K562 (cell line): ENCODE results near the gene ADGRE2. TPM values are rescaled to one million over a fixed set of nuclear protein-coding genes. Genes with fewer than 3 reads are reported as not detected.
A peak's percentile ranks its signal among the peaks of the same experiment; 100 is the strongest.

ENCODE experiments used
- ATAC-seq: fragments of 200-7000 bp; cut with Tn5 transposase; 3 replicates; pipeline ENCODE4 v1.9.1; 2020; ENCODE audit warnings: moderate library complexity
- BruUV-seq: library from RNA; stranded (reverse); fragments of 400-500 nt; replicated peaks from 2 replicates; lab custom pipeline; 2021; lab: Mats Ljungman, UMichigan
- CTCF ChIA-PET: fragments of 300-600 bp; formaldehyde crosslinking; extraction: SDS; loops from one replicate; lab custom pipeline; 2021; ENCODE audit warnings: low intra/inter-chr PET ratio; lab: Yijun Ruan, JAX
- POLR2A ChIA-PET: fragments of 300-600, 350-650 bp; sonication (Branson Sonifier 250); formaldehyde crosslinking; extraction: SDS; loops from one replicate; lab custom pipeline; 2021; ENCODE audit warnings: antibody characterized with exemption, inconsistent platforms; lab: Yijun Ruan, JAX
- DNase-seq, 4 experiments: peaks; one replicate each; pipeline versions ENCODE4 v3.0.0 to v3.0.0-alpha.2; 2011 to 2018; ENCODE audit warnings: low spot score in 3 of 4, mixed read lengths in 3 of 4; ENCODE audit errors: extremely low read depth in 1 of 4
- FAIRE-seq: peaks from 2 replicates; lab custom pipeline; 2011; peaks lifted over from hg19 to GRCh38; lab: Jason Lieb, UNC
- H2AFZ ChIP-seq: 2 replicates; pipeline ENCODE4 v1.6.0; 2011; ENCODE audit warnings: low read depth, low read length, control low read depth, inconsistent platforms
- H3K27ac ChIP-seq: fragments of 200-600 bp; 3 replicates; pipeline ENCODE4 v1.8.0; 2011; ENCODE audit warnings: low read depth, mild to moderate bottlenecking, control low read depth, inconsistent platforms, low read length, moderate library complexity, mixed read lengths; ENCODE audit errors: extremely low read depth
- H3K27me3 ChIP-seq, 2 experiments: fragments of 300-600 bp in 1 of 2; 2 replicates in 1 of 2; 3 replicates in 1 of 2; pipeline versions ENCODE4 v1.6.0 to v1.8.0; 2011; ENCODE audit warnings: inconsistent platforms in 2 of 2, low read length in 2 of 2, mild to moderate bottlenecking in 1 of 2, mixed read lengths in 1 of 2, moderate library complexity in 1 of 2; ENCODE audit not compliant: control insufficient read depth in 2 of 2, insufficient read depth in 2 of 2
- H3K36me3 ChIP-seq: fragments of 300-600 bp; 3 replicates; pipeline ENCODE4 v1.8.0; 2011; ENCODE audit warnings: mild to moderate bottlenecking, low read length, inconsistent platforms; ENCODE audit not compliant: control insufficient read depth, insufficient read depth
- H3K4me1 ChIP-seq, 2 experiments: fragments of 200-600 bp in 1 of 2; replicated peaks in 1 of 2; 2 replicates in 1 of 2; 3 replicates in 1 of 2; pipeline versions ENCODE4 v1.5.1 to v1.8.0; 2011; ENCODE audit warnings: inconsistent platforms in 2 of 2, low read length in 2 of 2, mild to moderate bottlenecking in 1 of 2, mixed read lengths in 1 of 2, moderate library complexity in 1 of 2; ENCODE audit not compliant: control insufficient read depth in 2 of 2, insufficient read depth in 2 of 2
- H3K4me2 ChIP-seq: 2 replicates; pipeline ENCODE4 v1.6.1; 2011; ENCODE audit warnings: low read length, control low read depth, inconsistent platforms, mixed read lengths; ENCODE audit not compliant: insufficient read depth
- H3K4me3 ChIP-seq: fragments of 200-600 bp; sonication (generic), shearing (Covaris generic); 2 replicates; pipeline ENCODE4 v1.5.1; 2016; ENCODE audit warnings: control low read depth, inconsistent platforms
- H3K79me2 ChIP-seq: fragments of 200-600 bp; 3 replicates; pipeline ENCODE4 v1.8.0; 2011; ENCODE audit warnings: low read length, inconsistent platforms; ENCODE audit not compliant: control insufficient read depth, insufficient read depth
- H3K9ac ChIP-seq, 2 experiments: 2 replicates each; pipeline versions ENCODE4 v1.6.0 to v1.6.1; 2011; ENCODE audit warnings: low read depth in 2 of 2, low read length in 2 of 2, control low read depth in 1 of 2, inconsistent platforms in 1 of 2, mild to moderate bottlenecking in 1 of 2, mixed read lengths in 1 of 2; ENCODE audit not compliant: insufficient read depth in 1 of 2
- H3K9me1 ChIP-seq: one replicate; pipeline ENCODE4 v1.6.0; 2011; ENCODE audit warnings: inconsistent platforms, mild to moderate bottlenecking, low read length, moderate library complexity; ENCODE audit not compliant: control insufficient read depth, insufficient read depth
- H3K9me3 ChIP-seq: replicated peaks from 2 replicates; pipeline ENCODE4 v1.5.1; 2011; ENCODE audit warnings: low read depth, low read length, inconsistent platforms; ENCODE audit not compliant: control insufficient read depth, insufficient read depth
- H4K20me1 ChIP-seq: replicated peaks from 2 replicates; pipeline ENCODE4 v1.6.1; 2011; ENCODE audit warnings: low read length, inconsistent platforms, mixed read lengths; ENCODE audit not compliant: control insufficient read depth, insufficient read depth
- ADNP ChIP-seq: fragments of 200-800 bp; sonication (Bioruptor generic); IDR thresholded peaks from 2 replicates; pipeline ENCODE4 v1.6.1; 2016; ENCODE audit warnings: missing genetic modification characterization, missing compliant biosample characterization
- ARHGAP35 ChIP-seq: fragments of 450-650 bp; IDR thresholded peaks from 2 replicates; pipeline ENCODE4 v1.6.1; 2018; ENCODE audit not compliant: partially characterized antibody
- ARID3B ChIP-seq: fragments of 250-450 bp; sonication (Bioruptor Pico); IDR thresholded peaks from 2 replicates; pipeline ENCODE4 v1.4.0; 2020; ENCODE audit warnings: borderline replicate concordance
- CCAR2 ChIP-seq: fragments of 200-400 bp; formaldehyde crosslinking; IDR thresholded peaks from 2 replicates; pipeline ENCODE4 v1.6.1; 2017; ENCODE audit warnings: mild to moderate bottlenecking, low read depth, low read length
- CHAMP1 ChIP-seq: fragments of 450-650 bp; IDR thresholded peaks from 2 replicates; pipeline ENCODE4 v1.6.1; 2016; ENCODE audit warnings: mild to moderate bottlenecking
- MAFG ChIP-seq: fragments of 450-650 bp; conservative IDR thresholded peaks from 2 replicates; pipeline ENCODE4 v1.6.1; 2016; ENCODE audit warnings: missing genetic modification characterization, missing compliant biosample characterization
- MAFK ChIP-seq: IDR thresholded peaks from 2 replicates; pipeline ENCODE4 v1.6.1; 2011; ENCODE audit warnings: low read length, improper control_type of control experiment
- NFE2 ChIP-seq: IDR thresholded peaks from 2 replicates; pipeline ENCODE4 v1.6.1; 2014; ENCODE audit warnings: antibody characterized with exemption, low read depth
- NKRF ChIP-seq: fragments of 450-650 bp; IDR thresholded peaks from 2 replicates; pipeline ENCODE4 v1.6.1; 2016; ENCODE audit warnings: borderline replicate concordance
- RNF2 ChIP-seq: sonication (generic); IDR thresholded peaks from 2 replicates; pipeline ENCODE4 v1.6.1; 2016
- TAF15 ChIP-seq: fragments of 200-400 bp; formaldehyde crosslinking; IDR thresholded peaks from 2 replicates; pipeline ENCODE4 v1.6.1; 2017; ENCODE audit warnings: mild to moderate bottlenecking, low read depth, low read length, moderate library complexity
- ZNF316 ChIP-seq: fragments of 450-650 bp; IDR thresholded peaks from 2 replicates; pipeline ENCODE4 v1.6.1; 2016
- WGBS: fragments of 100-300 bp; shearing (Covaris generic); methylation state at CpG from one replicate; pipeline ENCODE4 v1.1.6; 2016; ENCODE audit warnings: low coverage, mixed read lengths; ENCODE audit not compliant: insufficient coverage; ENCODE audit errors: missing lambda C conversion rate; 5-methylcytosine and 5-hydroxymethylcytosine counted together
- in situ Hi-C: fragments of 300-500 bp; cut with MboI; formaldehyde crosslinking; loops from 4 replicates; pipeline ENCODE4 v1.15.0; 2018; ENCODE audit warnings: inconsistent platforms, mixed read lengths
- intact Hi-C: fragments of 100-400 bp; cut with micrococcal nuclease; formaldehyde crosslinking; loops from 2 replicates; pipeline ENCODE4 v1.14.2; 2022
- polyA plus RNA-seq, 8 experiments: library from polyadenylated mRNA; depleted of rRNA in 4 of 8; stranded (reverse) in 5 of 8; unstranded in 3 of 8; fragments of >200 nt; fragmentation: Nextera tagmentation in 2 of 8; fragmentation: Illumina TruSeq in 1 of 8; extraction: Ambion mirVana in 2 of 8; extraction: Trizol in 1 of 8; gene quantifications; 2 replicates each; pipeline versions ENCODE4 v1.2.1 to v1.2.3, GENCODE V29; 2011 to 2014; ENCODE audit warnings: inconsistent platforms in 1 of 8, missing spikeins in 1 of 8
- total RNA-seq, 7 experiments: library from RNA; depleted of rRNA in 6 of 7; stranded (reverse); fragments of >200 nt in 6 of 7; fragmentation: Illumina TruSeq in 2 of 7; extraction: Trizol in 2 of 7; gene quantifications; 2 replicates each; pipeline versions ENCODE4 v1.2.1 to v1.2.3, GENCODE V29; 2011 to 2021; ENCODE audit warnings: low replicate concordance in 1 of 7
- TF ChIP-seq, protein P1 (sequence below): IDR thresholded peaks from 3 replicates; pipeline ENCODE4 v1.6.1; 2011; ENCODE audit warnings: borderline replicate concordance, mild to moderate bottlenecking, moderate library complexity; ENCODE audit not compliant: insufficient read length; ENCODE audit errors: extremely low read depth

The ADGRE2 gene
- total and polyA plus RNA-seq, 9 of the 15 experiments (the other 6 are each of a cell fraction or from before 2014, with no cell fraction given): 4.3 to 17.3 (median 9.8) TPM

DNA sequence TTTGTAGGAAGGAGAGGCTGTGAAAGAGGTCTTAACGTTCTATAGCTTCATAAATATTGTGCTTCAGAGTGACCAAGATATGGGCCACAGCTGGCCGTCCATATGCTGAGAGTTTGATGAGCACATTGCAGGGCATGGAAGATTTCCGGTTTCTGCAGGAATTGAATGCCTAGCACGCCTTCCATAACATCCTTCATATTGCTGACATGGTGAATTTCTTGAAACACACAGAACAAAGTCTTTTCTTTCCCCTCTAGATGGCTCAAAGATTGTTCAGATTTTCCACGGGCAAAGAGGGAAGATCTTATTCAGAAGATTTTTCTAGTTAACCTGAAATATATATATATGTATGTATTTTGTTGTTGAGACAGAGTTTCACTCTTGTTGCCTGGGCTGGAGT is 42.4 kb downstream of the ADGRE2 start:
- WGBS: 61% methylated on average over 5 of the region's 5 CpGs
- in situ Hi-C loops (no loop called here), intact Hi-C loops (no loop called here)
- H3K4me3 ChIP-seq: no peak overlapping the region
- H3K4me1 ChIP-seq: no peaks in the 10 kb centered on the region
- H3K9me3 ChIP-seq: no peaks in the 10 kb centered on the region; the same call in 1 of the 2 replicates
- H3K27ac ChIP-seq: no peak overlapping the region
- POLR2A ChIA-PET: no interaction called here
- H3K79me2 ChIP-seq: no peaks in the 10 kb centered on the region
- H3K4me2 ChIP-seq: no peak overlapping the region
- H3K9ac ChIP-seq: no peak overlapping the region
- no TSS peak for BruUV-seq
- H3K9me1 ChIP-seq: no peaks in the 10 kb centered on the region
- H3K36me3 ChIP-seq: peaks cover 14% of the 10 kb centered on the region; the same call in 2 of the 3 replicates
- H3K27me3 ChIP-seq: no peaks in the 10 kb centered on the region
- ATAC-seq (no peak), FAIRE-seq (no peak), DNase-seq (no peak)
- no peak overlapping the region for H2AFZ ChIP-seq
- CTCF ChIA-PET: no interaction called here
- H4K20me1 ChIP-seq: no peaks in the 10 kb centered on the region
- TF ChIP-seq, protein P1, sequence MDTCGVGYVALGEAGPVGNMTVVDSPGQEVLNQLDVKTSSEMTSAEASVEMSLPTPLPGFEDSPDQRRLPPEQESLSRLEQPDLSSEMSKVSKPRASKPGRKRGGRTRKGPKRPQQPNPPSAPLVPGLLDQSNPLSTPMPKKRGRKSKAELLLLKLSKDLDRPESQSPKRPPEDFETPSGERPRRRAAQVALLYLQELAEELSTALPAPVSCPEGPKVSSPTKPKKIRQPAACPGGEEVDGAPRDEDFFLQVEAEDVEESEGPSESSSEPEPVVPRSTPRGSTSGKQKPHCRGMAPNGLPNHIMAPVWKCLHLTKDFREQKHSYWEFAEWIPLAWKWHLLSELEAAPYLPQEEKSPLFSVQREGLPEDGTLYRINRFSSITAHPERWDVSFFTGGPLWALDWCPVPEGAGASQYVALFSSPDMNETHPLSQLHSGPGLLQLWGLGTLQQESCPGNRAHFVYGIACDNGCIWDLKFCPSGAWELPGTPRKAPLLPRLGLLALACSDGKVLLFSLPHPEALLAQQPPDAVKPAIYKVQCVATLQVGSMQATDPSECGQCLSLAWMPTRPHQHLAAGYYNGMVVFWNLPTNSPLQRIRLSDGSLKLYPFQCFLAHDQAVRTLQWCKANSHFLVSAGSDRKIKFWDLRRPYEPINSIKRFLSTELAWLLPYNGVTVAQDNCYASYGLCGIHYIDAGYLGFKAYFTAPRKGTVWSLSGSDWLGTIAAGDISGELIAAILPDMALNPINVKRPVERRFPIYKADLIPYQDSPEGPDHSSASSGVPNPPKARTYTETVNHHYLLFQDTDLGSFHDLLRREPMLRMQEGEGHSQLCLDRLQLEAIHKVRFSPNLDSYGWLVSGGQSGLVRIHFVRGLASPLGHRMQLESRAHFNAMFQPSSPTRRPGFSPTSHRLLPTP: no peak
- TF ChIP-seq RNF2 (no peak), NKRF (no peak), ADNP (no peak), NFE2 (no peak), ARID3B (CRISPR knock-in tag) (no peak), CCAR2 (no peak), ZNF316 (peak; percentile 78), CHAMP1 (no peak), MAFG (tag) (peak; percentile 54), MAFK (peak; percentile 27; the same call in 1 of the 2 replicates), TAF15 (no peak), ARHGAP35 (no peak)
